Measurements from ENCODE around the gene TF.

TF gene

DNA sequence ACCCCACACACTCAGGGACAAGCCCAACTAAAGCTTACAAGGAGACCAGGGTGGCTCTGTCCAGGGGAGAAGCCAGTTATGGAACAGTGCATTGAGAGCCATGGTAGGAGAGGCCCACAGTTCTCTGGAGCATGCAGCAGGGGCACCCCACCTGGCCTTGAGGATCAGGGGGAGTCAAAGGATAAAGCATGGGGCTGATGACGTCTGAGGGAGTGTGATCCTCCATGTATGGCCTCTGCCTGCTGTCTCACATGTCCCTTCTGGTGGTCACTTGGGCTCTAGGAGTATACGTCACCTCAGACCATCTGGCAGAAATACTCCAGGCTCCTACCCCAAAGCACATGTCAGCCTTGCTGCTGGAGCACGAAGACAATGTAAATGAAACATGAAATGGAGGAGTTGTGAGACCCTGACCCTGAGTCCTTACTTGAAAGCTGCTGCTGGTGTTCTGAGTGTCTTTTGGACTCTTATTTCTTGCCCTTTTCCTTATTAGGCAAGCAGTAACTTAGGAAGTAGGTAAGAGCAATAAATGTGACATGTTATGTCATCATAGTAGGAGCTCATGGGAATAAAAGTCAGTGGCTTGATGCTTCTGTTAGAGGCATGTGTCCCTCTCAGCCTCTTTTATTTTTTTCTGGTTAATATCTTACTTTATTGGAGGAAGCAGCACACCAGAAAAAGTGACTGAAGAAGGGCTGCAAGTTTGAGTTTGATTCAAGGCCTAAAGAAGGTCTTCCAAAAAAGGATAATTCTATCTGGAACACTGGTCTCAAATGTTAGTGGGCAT lies 74.9 kb downstream of the TF start:
- DNase-seq = no peak

DNA sequence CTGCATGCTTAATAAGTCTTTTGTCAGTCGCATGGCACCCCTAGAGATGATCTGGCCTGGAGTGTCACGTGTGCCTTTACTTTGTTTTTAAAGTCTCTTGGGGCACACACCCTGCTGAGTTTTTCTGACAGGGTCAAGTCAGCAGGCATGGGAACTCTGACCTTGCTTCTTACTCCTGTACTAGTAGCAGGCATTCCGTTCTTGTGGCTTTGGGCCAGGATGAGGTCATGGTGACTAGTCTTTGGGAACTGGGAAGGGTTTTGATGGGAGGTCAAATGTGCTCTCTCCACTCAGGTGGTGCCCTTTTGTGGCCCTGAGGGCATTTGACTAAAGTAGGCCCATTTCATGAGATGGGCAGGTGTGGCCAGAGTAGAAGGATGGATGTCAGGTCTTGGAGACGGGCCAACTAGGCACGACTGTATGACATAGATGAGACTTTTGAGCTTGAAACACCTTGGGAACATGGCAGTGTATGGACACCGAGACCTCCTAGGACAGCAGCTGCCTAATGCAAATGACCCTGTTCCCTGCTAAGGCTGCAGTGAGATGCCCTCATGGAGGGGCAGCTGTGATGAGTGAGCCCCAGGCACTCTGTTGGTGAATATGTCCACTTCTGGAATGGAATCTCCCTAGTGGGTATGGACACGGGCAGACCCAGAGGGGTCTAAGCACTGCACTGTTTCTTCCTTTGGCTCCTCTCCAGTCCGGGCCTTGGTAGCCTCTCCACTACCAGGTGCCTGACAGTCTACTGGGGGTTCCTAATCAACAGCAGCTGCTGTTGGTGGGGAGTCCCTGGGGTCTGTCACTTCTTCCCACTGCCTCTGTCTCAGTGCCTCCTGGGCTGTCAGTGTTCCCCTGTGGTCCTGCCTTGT lies 75.8 kb downstream of the TF start:
- no peak for DNase-seq

DNA sequence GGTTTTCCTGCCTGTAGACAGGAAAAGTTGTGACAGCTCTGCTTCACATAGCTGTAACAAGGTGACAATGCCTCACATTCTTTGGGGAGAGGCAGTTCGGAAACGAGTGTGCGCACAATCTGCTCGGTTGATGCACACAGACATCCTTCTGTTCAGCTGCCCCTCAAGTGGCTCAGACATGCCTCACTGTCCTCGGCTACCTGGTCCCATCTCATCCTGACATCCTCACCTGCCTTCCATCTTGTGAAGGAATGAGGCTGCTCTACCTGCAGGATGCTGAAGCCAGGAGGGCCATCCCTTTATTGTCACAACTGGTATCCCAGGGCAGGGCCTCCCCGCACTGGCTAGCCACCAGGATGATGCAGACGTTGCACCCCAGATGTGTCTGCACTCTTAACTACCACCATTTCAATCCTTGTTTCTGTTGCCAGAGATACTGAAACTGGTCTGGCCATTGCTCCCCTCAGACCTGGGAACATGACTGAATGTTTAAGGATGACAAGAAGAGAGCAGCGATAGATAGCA lies 78.8 kb downstream of the TF start:
- DNase-seq = no peak

DNA sequence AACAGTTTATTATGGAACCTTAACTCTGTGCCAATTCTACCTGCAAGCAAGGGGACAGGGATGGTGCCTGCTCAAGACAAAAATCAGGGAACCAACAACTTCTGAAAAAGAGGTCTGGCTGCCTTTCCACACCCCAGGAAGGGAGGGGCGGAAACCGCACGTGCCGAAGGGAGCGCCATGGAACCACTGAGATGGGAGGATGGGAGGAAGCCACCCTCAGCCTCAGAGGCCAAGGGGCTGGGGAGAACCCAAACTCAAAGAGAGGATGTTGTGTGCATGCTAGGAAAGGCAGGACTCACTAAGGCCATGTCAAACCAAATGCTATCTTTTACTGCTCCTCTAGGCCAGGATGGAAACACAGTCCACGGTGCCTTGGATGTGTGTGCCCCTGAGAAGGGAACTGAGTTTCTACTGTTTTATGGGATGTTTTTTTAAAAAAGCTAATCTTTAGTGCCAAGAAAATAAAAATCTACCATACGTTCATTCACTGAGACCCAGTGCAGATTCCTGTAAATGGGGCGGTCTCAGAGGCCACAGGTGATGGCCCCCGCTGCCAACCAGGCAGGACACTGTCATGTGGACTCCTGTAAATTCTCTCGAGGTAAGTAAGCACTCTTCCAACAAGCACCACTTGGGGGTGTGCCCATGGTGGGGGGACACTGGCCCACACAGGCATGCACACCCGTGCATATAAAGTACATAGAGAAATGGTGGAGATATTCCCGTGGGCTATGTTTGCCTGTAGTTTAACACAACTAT lies 80.0 kb downstream of the TF start:
- DNase-seq = no peak

DNA sequence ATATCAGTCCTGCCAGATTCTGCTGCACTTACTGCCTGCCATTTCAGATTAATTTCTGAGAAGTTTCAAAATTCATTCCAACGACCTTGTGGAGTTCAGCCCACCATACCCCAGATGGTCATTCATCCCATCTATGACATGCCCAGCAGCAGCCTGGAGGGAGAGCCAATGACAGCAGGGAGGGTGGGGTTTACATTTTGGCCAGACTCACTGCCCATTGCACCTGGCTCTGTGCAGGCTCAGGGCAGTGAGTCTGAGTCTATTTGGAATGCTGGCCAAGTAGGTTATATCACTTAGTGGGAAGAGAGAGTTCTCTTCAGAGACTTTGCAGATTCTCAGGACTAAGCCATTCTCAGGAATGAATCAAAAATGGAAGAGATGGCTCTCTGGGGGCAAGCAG lies 80.9 kb downstream of the TF start:
- no peak for DNase-seq

DNA sequence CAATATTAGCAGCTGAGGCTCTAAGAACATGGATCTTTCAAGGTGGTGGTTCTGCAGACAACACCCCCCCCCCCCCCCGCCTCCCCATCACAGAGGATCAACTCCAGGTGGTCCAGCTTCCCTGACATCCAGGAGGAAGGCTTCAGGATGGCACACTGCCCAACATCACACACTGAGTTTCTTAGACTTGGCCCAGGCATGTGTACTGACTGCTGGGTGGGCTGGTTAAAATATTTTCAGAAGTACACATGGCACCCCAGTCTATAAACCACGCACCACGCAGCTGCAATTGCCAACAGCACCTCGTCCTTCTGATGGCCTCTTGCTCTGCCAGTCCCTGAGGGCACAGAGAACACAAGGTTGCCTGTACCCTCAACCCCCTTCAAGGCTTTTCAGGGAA lies 81.5 kb downstream of the TF start:
- no peak for DNase-seq

DNA sequence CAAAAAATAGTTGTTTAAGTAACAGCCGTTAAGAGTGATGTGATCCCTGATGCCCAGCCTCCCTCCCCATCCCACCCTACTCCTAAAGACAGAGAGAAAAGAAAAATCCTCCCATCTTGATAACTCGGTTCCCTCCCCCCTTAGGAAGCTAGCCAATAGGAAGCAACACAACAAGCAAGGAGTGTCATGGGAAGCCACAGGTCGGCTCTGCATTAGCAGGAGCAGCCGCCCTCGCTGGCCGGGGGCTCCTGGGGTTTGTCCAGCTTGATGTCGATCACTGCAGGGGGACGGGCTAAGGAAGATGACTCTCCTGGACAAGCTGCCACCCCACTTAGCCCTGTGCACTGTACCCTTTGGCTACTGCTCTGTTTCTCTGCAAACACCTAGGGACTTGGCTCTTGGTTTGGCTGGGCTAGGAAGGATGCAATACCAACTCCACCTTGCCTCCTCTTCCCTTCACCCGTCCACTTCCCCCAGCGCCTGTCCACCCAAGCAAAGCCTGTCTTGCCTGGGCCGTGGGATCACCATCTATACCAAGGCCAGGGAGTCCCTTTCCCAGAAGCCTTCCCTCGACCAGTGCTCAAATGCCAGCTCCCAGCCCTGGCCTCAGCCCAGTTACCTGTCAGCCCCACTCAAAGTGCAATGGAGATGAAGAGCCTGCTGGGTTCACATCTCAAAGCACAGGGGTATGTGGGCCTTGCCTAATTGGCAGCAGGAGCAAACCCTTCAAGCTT lies 82.5 kb downstream of the TF start:
- no peak for DNase-seq

DNA sequence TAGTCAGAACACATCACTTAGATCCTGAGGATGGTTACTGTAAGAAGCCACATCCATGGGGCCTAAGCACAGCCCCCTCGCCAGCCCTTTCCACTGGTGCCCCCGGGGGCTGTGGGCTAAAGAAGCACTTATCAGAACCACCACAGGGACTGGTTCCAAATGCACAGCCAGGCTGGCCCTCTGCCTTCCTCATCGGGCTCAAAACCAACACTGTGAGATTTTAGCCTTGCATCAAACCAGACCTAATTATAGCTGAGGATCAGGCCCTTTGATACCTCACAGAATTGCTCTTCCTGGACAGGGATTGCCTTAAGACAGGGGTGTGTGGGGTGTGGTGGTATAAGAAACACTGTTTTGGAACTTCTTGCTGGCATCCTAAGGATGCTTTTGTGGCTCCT lies 83.1 kb downstream of the TF start:
- DNase-seq = no peak

DNA sequence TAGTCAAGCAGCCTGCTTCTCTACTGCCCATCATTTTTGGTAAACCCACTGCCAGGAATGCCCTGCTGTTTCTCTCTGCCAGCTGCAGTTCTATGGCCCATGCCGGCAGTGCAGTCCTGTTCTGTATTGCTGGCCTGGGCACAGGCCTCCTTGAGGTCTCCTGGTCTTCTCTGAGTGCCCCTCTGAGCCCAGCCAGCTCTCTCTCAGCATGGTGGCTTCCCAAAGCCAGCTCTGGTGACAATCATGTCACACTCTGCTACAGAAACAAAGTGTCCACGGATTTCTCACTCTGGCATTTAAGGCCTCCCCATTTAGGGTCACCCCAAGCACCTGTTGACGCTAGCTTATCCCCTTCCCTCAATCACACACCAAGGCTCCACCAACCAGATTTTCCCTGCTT lies 83.9 kb downstream of the TF start:
- no peak for DNase-seq

DNA sequence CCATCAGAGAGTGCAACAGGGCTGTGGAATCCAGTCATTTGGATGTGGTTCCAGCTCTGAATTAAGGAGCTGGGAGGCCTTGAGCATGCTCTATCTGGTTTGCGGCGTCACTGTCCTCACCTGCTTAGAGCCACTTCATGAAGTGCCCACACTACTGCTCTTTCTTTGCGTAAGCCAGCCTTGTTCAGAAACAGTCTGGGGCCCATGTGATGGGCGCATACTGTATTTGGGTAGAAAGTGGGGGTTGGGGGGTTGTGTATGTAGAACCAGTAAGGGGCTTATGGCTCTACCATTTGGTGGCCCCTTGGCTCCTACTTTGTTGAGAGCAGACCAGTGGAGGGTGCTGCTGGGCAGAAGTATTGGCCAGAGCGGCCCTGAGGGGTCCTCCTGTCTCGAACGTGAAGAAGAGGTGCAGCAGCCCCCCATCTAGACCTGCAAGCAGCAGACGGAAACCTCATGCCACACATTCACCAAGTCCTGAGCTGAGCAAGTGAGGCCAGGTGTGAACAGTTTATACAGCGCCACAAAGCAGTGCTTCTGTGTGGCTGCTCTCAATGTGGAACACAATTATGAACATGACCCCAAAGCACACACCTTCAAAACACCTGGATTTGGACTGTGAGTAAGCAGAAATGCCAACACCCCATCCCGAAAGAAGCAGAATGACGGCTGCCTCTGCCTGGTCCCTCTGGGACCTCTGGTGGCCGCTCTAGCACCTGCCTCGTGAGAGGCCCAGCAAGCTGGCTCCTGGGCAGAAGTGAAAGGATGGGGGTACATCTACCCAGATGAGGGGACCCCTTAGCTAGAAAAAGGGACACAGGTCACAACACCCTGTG lies 86.0 kb downstream of the TF start:
- DNase-seq = no peak

DNA sequence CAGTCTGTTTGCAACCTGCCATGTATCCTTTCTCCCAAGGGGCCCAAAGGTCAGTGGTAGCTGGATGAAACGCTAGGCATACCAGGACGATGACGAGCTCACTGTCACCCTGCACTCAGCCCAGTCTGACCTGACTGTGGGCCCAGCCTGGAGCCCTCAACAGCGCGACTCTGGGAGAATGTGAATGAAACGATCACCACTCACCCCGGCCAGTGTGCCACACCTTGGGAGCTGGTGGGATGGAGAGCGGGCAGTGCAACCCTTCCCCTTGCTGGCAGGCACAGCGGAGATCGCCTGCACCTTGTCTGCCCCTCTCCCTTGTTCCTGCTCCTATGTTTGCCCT lies 86.6 kb downstream of the TF start:
- no peak for DNase-seq

DNA sequence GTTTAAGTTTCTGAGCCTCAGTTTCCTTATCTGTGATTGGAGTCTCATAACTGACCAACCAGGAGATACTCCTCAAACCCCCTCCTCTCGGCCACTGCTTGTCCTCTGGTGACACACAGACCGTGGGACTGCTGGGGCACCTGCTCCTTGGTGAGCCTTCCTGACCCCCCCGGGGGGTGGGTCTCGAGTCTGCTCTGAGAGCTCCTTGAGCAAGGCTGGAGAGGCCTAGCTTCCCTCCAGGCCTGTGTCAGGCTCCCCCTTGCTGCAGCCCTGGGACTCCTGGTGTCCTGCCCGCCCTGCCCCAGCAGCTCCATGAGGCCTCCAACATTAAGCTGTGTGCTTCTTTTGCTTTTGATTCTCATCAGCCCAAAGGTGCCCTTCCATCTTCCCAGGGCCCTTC lies 87.1 kb downstream of the TF start:
- no peak for DNase-seq

DNA sequence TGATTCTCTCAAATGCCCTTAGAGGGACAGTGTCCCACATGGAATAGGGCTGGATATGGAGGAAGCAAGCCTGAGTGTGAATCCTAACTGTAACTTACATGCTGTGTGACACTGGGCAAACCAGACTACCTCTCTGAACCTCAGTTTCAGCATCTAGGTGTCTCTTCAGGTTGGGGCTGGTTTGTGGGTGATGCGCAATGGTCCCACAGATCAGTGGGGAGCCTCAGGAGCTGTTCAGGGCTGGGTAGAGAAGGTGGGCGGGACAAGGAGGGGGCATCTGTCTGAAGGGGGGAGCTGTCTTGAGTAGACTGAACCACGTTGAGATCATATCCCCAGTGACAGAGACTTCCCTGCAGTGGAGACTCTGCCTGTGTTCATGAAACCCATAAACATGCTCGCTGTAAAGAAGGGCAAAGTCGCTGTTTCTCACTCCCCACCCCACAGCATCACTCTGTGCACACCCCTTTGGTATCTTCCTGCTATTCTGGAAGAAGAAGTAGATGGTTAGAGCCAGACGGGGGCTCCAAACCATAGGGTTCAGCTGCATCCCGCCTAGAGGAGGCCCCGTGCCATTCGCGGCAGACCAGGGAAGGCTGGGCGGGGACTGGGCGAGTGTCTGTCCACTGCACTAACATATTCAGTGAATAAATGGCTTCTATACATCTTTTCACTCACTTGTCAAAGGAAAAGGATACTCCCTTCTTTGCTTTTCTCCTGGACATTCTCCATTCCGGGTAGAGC lies 87.9 kb downstream of the TF start:
- DNase-seq = no peak

DNA sequence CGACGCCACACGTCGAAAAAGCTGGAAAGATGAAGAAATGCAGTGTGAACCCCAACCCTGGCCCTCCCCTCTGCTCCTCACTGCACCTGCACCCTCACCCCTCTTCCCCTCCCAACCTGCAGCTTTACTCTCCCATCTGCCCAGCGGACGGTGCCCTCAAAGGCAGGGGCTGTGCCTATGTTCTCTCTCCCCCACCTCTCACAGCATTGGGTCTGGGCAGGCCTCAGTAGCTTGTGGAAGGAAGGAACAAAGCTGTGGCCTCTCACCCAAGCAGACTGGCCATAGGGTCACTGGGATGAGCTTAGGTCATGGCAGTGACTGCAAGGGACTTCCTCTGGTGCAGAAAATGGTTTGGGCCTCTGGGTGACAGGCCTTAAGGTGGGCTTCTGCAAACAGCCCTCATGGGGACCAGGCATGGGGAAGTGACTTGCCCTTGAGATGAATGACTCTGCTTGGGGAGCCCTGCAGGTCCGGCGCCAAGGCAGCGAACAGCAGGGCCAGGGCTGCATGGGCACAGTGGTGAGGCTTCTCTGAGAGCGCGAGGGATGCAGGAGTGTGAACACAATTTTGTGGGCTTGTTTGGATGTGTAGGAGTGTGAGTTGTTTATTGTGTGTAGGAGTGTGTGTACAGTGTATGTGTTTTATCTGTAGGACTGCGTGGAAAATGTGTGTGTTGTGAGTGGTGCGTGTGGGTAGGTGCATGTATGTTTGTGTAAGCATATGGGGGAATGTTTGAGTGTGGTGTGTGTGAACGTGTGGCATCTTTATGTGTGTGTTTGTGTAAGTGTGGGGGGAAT lies 88.6 kb downstream of the TF start:
- no peak for DNase-seq

DNA sequence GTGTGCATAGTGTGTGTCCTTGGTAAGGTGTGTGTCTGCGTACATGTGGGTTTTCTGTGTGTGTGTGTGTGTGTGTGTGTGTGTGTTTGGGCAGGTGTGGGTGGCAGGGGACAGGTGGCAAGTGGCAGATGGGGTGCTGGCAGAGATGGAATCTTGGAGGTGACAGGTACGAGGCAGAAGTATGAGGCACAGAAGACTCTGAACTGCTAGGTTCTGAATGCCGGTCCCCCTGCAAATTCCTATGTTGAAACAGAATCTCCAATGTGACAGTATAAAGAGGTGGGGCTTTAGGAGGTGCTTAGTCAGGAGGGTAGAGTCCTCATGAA lies 89.2 kb downstream of the TF start:
- no peak for DNase-seq

DNA sequence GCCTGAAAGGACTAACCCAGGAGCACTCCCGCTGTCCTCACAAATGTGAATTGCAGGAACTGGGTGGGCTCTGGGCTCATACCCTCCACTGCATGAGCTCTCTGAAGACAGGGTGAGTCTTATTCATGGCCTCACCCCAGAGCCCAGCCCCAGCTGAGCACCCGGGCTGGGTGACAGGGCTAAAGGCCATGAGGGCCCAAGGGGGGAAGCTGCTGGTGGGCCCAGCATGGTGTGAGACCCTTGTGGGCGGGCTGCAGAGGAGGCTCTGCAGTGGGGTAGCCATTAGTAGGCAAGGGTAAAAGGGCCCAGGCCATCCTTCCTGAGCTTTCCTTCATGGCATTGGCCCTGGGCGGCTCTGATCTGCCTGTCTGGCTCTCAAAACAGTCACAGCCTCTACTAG lies 89.8 kb downstream of the TF start:
- DNase-seq = no peak

DNA sequence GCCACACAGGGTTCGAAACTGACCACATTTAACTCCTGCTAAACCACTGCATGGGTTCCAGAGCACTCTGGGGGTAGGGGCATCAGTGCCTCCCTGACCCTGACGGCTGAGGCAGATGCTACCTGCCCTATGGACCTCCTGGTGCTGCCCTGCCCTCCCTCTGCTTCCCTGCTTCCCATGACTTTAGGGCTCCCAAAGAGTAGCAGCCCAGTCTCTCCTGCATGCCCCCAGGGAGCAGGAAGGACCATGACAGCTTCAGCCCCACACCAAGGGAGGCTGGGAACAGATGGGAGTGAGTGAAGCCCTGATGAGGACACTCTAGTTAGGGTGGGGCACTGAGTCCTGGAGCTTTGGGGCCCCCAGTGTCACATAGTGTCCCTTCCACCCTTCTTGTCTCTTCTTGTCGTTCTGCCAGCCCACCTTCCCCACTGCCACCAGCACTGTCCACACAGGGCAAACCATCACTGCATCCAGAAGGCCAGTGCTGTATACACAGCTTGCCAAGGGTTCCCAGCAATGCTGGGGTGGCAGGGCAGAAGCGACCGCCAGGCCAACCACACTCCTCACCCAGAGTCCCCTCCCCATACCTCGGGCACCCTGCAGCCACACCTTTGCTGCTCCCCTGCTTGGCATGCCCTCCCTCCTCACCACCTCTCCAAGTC lies 90.4 kb downstream of the TF start:
- DNase-seq = no peak

DNA sequence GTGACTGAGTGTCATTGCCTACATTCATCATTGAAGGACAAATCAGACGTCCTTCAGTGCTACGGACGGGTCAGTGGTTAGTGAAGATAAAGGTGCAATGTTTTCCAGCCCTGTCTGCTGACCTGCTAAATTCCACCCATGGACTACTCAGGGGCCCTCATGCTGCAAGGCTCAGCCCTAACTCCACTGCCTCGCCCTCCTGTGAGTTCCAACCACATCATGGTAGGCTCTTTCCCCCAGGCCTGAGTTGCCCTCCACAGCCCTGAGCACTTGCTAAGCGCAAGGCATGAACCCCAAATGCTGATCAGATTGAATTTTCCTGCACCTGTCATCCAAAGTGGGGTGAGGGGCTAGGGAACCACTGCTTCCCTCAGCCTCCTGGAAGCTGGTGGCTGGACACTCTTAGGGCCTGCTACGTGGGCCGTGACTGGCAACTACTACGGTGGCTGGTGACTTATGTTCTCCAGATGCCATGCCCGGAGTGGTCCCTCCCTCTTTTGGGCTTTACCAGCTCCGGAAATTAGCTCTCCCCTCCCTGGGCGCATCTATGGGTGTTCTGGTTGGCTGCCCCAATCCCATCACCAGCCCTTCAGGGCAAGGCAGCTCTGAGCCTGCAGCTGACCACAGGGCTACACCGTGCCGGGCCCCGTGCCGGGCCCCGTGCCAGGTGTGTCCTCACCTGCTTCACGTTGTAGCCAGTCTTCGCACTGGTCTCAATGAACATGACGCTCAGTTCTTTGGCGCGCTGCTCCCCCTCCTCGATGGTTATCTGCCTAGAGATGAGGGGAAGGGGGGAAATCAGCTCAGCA lies 91.5 kb downstream of the TF start:
- DNase-seq = no peak

DNA sequence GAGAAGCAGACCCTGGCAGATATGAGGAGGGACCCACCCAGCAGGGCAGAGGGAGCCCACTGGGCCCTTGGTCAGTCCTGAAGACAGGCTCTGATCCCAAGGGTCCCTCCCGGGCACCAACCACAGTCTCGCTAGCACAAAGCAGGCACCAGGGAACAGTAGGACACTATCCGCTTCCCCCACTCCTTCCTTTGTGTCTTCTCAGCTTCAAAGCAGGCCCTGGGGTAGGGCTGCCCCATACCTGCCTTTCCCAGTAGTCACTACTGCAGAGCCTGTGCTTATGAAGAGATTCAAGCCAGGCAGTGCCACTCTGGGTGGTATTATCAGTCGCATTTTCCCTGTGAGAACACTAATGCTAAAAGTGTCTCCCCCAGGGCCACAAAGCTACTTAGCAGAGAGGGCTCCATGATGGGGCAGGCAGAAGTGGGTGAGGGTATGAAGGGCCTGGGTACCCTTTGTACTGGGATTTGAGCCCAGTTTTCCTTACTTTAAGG lies 92.2 kb downstream of the TF start:
- no peak for DNase-seq
